IMR-90 (cell line): ENCODE results near the gene DNAJC22. TPM values are rescaled to one million over a fixed set of nuclear protein-coding genes. Genes with fewer than 3 reads are reported as not detected.

Source experiments
- ATAC-seq: fragments of 200-7000 bp; cut with Tn5 transposase; 2 replicates; pipeline ENCODE4 v1.9.1; 2020; ENCODE audit warnings: low read depth, mild to moderate bottlenecking, moderate library complexity
- BruUV-seq: library from RNA; stranded (reverse); fragments of 400-500 nt; replicated peaks from 2 replicates; lab custom pipeline; 2021; lab: Mats Ljungman, UMichigan
- CTCF ChIA-PET: fragments of 300-600 bp; formaldehyde crosslinking; extraction: SDS; loops from one replicate; lab custom pipeline; 2021; ENCODE audit warnings: antibody characterized with exemption; lab: Yijun Ruan, JAX
- POLR2A ChIA-PET: fragments of 300-600 bp; sonication (Branson Sonifier 250); formaldehyde crosslinking; loops from one replicate; lab custom pipeline; 2022; ENCODE audit warnings: antibody characterized with exemption; ENCODE audit not compliant: unreplicated experiment; lab: Charles Lee
- DNase-seq: peaks from one replicate; pipeline ENCODE4 v3.0.0; 2013
- H2AFZ ChIP-seq: replicated peaks from 2 replicates; pipeline ENCODE3; 2013; ENCODE audit warnings: low read length, mild to moderate bottlenecking; ENCODE audit not compliant: poor library complexity
- H2AK5ac ChIP-seq: 2 replicates; pipeline ENCODE4 v1.6.1; 2013; ENCODE audit warnings: low read depth, low read length, inconsistent platforms
- H2AK9ac ChIP-seq: replicated peaks from 2 replicates; pipeline ENCODE3; 2013; ENCODE audit warnings: mild to moderate bottlenecking, low read depth, low read length, moderate library complexity; ENCODE audit not compliant: poor library complexity
- H2BK120ac ChIP-seq: 2 replicates; pipeline ENCODE4 v1.6.1; 2013; ENCODE audit warnings: low read depth, low read length, inconsistent platforms
- H2BK15ac ChIP-seq: 3 replicates; pipeline ENCODE4 v1.6.1; 2013; ENCODE audit warnings: low read depth, low read length, inconsistent platforms
- H2BK20ac ChIP-seq: 2 replicates; pipeline ENCODE4 v1.6.1; 2013; ENCODE audit warnings: low read depth, mild to moderate bottlenecking, inconsistent platforms, low read length, moderate library complexity
- H2BK5ac ChIP-seq: 2 replicates; pipeline ENCODE4 v1.6.1; 2013; ENCODE audit warnings: mild to moderate bottlenecking, low read depth, low read length, inconsistent platforms; ENCODE audit not compliant: poor library complexity, severe bottlenecking
- H3K14ac ChIP-seq: replicated peaks from 2 replicates; pipeline ENCODE4 v1.6.1; 2013; ENCODE audit warnings: low read depth, low read length, inconsistent platforms
- H3K18ac ChIP-seq: 2 replicates; pipeline ENCODE4 v1.6.1; 2013; ENCODE audit warnings: low read depth, low read length, control low read depth
- H3K23ac ChIP-seq: 2 replicates; pipeline ENCODE4 v1.6.1; 2013; ENCODE audit warnings: low read depth, low read length, inconsistent platforms
- H3K27ac ChIP-seq: 2 replicates; pipeline ENCODE4 v1.5.1; 2013; ENCODE audit warnings: mild to moderate bottlenecking, control low read depth, low read length; ENCODE audit not compliant: insufficient read depth
- H3K27me3 ChIP-seq: 2 replicates; pipeline ENCODE4 v1.6.1; 2013; ENCODE audit warnings: low read length; ENCODE audit not compliant: control insufficient read depth, insufficient read depth
- H3K36me3 ChIP-seq: 2 replicates; pipeline ENCODE4 v1.6.1; 2013; ENCODE audit warnings: low read length, mixed read lengths; ENCODE audit not compliant: control insufficient read depth, insufficient read depth
- H3K4ac ChIP-seq: 2 replicates; pipeline ENCODE4 v1.6.1; 2013; ENCODE audit warnings: low read depth, low read length, inconsistent platforms
- H3K4me1 ChIP-seq: 2 replicates; pipeline ENCODE4 v1.6.1; 2013; ENCODE audit warnings: low read length, mixed read lengths; ENCODE audit not compliant: control insufficient read depth, insufficient read depth
- H3K4me2 ChIP-seq: 2 replicates; pipeline ENCODE4 v1.6.1; 2013; ENCODE audit warnings: low read depth, mild to moderate bottlenecking, control low read depth, low read length, moderate library complexity
- H3K4me3 ChIP-seq: 2 replicates; pipeline ENCODE4 v1.5.1; 2013; ENCODE audit warnings: low read depth, mild to moderate bottlenecking, control low read depth, low read length, moderate library complexity; ENCODE audit not compliant: insufficient read depth
- H3K56ac ChIP-seq: 2 replicates; pipeline ENCODE4 v1.6.1; 2013; ENCODE audit warnings: low read length, inconsistent platforms; ENCODE audit not compliant: insufficient read depth; ENCODE audit errors: extremely low read depth
- H3K79me1 ChIP-seq, 2 experiments: 2 replicates each; pipeline ENCODE4 v1.6.1; 2013; ENCODE audit warnings: low read length in 2 of 2, inconsistent platforms in 1 of 2, low read depth in 1 of 2
- H3K9ac ChIP-seq: 2 replicates; pipeline ENCODE4 v1.6.1; 2013; ENCODE audit warnings: low read depth, low read length, control low read depth
- H3K9me1 ChIP-seq: 2 replicates; pipeline ENCODE4 v1.6.1; 2013; ENCODE audit warnings: low read length, inconsistent platforms; ENCODE audit not compliant: insufficient read depth
- H3K9me3 ChIP-seq: 2 replicates; pipeline ENCODE4 v1.6.1; 2013; ENCODE audit warnings: low read length; ENCODE audit not compliant: control insufficient read depth, insufficient read depth
- H4K20me1 ChIP-seq: 2 replicates; pipeline ENCODE4 v1.6.1; 2013; ENCODE audit warnings: low read length, inconsistent platforms; ENCODE audit not compliant: insufficient read depth
- H4K5ac ChIP-seq: 2 replicates; pipeline ENCODE4 v1.6.1; 2013; ENCODE audit warnings: mild to moderate bottlenecking, low read depth, low read length, control low read depth
- H4K8ac ChIP-seq, 2 experiments: 2 replicates each; pipeline ENCODE4 v1.6.1; 2013; ENCODE audit warnings: low read depth in 2 of 2, low read length in 2 of 2, control low read depth in 1 of 2, inconsistent platforms in 1 of 2
- H4K91ac ChIP-seq: 2 replicates; pipeline ENCODE4 v1.6.1; 2013; ENCODE audit warnings: low read depth, low read length, inconsistent platforms; ENCODE audit not compliant: insufficient read depth
- BHLHE40 ChIP-seq: fragments of 150-350 bp; IDR thresholded peaks from 2 replicates; pipeline ENCODE4 v1.6.1; 2016; ENCODE audit warnings: mild to moderate bottlenecking, low read depth, low read length
- CEBPB ChIP-seq: IDR thresholded peaks from 2 replicates; pipeline ENCODE4 v1.6.1; 2012; ENCODE audit warnings: low read depth, low read length, improper control_type of control experiment
- CHD1 ChIP-seq: IDR thresholded peaks from 2 replicates; pipeline ENCODE4 v1.6.1; 2012; ENCODE audit warnings: low read depth, low read length, improper control_type of control experiment
- CTCF ChIP-seq: conservative IDR thresholded peaks from 2 replicates; pipeline ENCODE4 v1.5.1; 2012; ENCODE audit warnings: mild to moderate bottlenecking, low read depth, low read length, improper control_type of control experiment
- FOS ChIP-seq: fragments of 150-350 bp; IDR thresholded peaks from 2 replicates; pipeline ENCODE4 v1.6.1; 2016; ENCODE audit warnings: low read depth, low read length
- MAZ ChIP-seq: IDR thresholded peaks from 2 replicates; pipeline ENCODE4 v1.6.1; 2012; ENCODE audit warnings: low read depth, mild to moderate bottlenecking, low read length, improper control_type of control experiment, moderate library complexity, borderline replicate concordance
- MXI1 ChIP-seq: IDR thresholded peaks from 2 replicates; pipeline ENCODE4 v1.6.1; 2012; ENCODE audit warnings: low read depth, mild to moderate bottlenecking, low read length, moderate library complexity, borderline replicate concordance
- NFE2L2 ChIP-seq: fragments of 150-350 bp; IDR thresholded peaks from 2 replicates; pipeline ENCODE4 v1.6.1; 2016; ENCODE audit warnings: low read depth, mild to moderate bottlenecking, low read length
- POLR2A ChIP-seq: IDR thresholded peaks from 2 replicates; pipeline ENCODE4 v1.6.1; 2012; ENCODE audit warnings: mild to moderate bottlenecking, low read depth, low read length
- RAD21 ChIP-seq: IDR thresholded peaks from 2 replicates; pipeline ENCODE4 v1.6.1; 2012; ENCODE audit warnings: low read length, improper control_type of control experiment
- RCOR1 ChIP-seq: IDR thresholded peaks from 2 replicates; pipeline ENCODE4 v1.6.1; 2012; ENCODE audit warnings: mild to moderate bottlenecking, low read length, improper control_type of control experiment; ENCODE audit not compliant: insufficient replicate concordance
- RFX5 ChIP-seq: IDR thresholded peaks from 2 replicates; pipeline ENCODE4 v1.8.0; 2012; ENCODE audit warnings: low read depth, mild to moderate bottlenecking, low read length, moderate library complexity
- SMC3 ChIP-seq: fragments of 150-350 bp; IDR thresholded peaks from 2 replicates; pipeline ENCODE4 v1.6.1; 2016; ENCODE audit warnings: low read depth, mild to moderate bottlenecking, antibody characterized with exemption, low read length, moderate library complexity
- USF2 ChIP-seq: fragments of 150-350 bp; IDR thresholded peaks from 2 replicates; pipeline ENCODE4 v1.6.1; 2017; ENCODE audit warnings: mild to moderate bottlenecking, antibody characterized with exemption, low read length, low read depth
- WGBS, 2 experiments: methylation state at CpG; one replicate each; pipeline versions ENCODE4 v1.1.5 to v1.1.7; 2013; ENCODE audit warnings: missing lambda C conversion rate in 2 of 2; ENCODE audit not compliant: insufficient read length in 1 of 2; ENCODE audit errors: extremely low coverage in 2 of 2; 5-methylcytosine and 5-hydroxymethylcytosine counted together
- dilution Hi-C: fragments of 300-500 bp; cut with HindIII; formaldehyde crosslinking; loops from one replicate; pipeline ENCODE4 v1.14.3; 2018; ENCODE audit warnings: low sequenced_read_pairs; ENCODE audit not compliant: unreplicated experiment
- in situ Hi-C: fragments of 300-500 bp; cut with MboI; formaldehyde crosslinking; loops from 3 replicates; pipeline ENCODE4 v1.14.3; 2019; ENCODE audit warnings: low sequenced_read_pairs, inconsistent platforms, mixed read lengths
- intact Hi-C: fragments of 100-400 bp; cut with micrococcal nuclease; formaldehyde crosslinking; loops from 2 replicates; pipeline ENCODE4 v1.10.0; 2022
- polyA plus RNA-seq, 3 experiments: library from polyadenylated mRNA; depleted of rRNA; stranded (reverse); fragments of >200 nt; gene quantifications; 2 replicates each; pipeline ENCODE4 v1.2.3, GENCODE V29; 2012; ENCODE audit warnings: low replicate concordance in 1 of 3
- total RNA-seq: library from RNA; depleted of rRNA; stranded (reverse); fragments of >200 nt; gene quantifications from 2 replicates; pipeline ENCODE4 v1.2.3, GENCODE V29; 2012

The DNAJC22 gene
- total and polyA plus RNA-seq, 2 of the 4 experiments (the other 2 are of a cell fraction) = 8.1 to 8.2 TPM

GRCh38 chr12:49389387-49389703 is 42.7 kb downstream of the DNAJC22 start:
- Histone ChIP-seq H3K9ac (no peak overlapping the region), H3K56ac (no peak overlapping the region), H3K27me3 (no peaks in the 10 kb centered on the region), H3K27ac (no peak overlapping the region), H3K18ac (no peak overlapping the region), H3K79me1 (peaks cover 21 to 63% of the 10 kb centered on the region in 2 experiments), H3K23ac (no peak overlapping the region), H2BK5ac (no peak overlapping the region), H2AK9ac (no peak overlapping the region), H3K4me1 (no peaks in the 10 kb centered on the region), H3K4me3 (no peak overlapping the region), H2BK15ac (no peak overlapping the region), H3K14ac (no peak overlapping the region), H4K91ac (no peak overlapping the region), H3K4ac (no peak overlapping the region), H3K9me3 (no peaks in the 10 kb centered on the region), H3K36me3 (peaks cover 7% of the 10 kb centered on the region), H4K5ac (no peak overlapping the region), H2AFZ (no peak overlapping the region), H2BK20ac (no peak overlapping the region), H4K8ac (no peak overlapping the region), H3K9me1 (peaks cover 3% of the 10 kb centered on the region), H2BK120ac (no peak overlapping the region), H3K4me2 (no peak overlapping the region), H4K20me1 (peaks cover 37% of the 10 kb centered on the region), H2AK5ac (no peak overlapping the region)
- dilution Hi-C loops = no loop called here
- no peak for TF ChIP-seq RCOR1
- TF ChIP-seq BHLHE40 = no peak
- no peak for TF ChIP-seq USF2
- no peak for TF ChIP-seq SMC3
- TF ChIP-seq CTCF = no peak
- TF ChIP-seq MXI1 = no peak
- TF ChIP-seq RAD21 = no peak
- TF ChIP-seq FOS = no peak
- no peak for TF ChIP-seq NFE2L2
- TF ChIP-seq CHD1 = no peak
- no peak for TF ChIP-seq POLR2A
- no peak for TF ChIP-seq RFX5
- TF ChIP-seq CEBPB = no peak
- TF ChIP-seq MAZ = no peak
- ATAC-seq = no peak
- 90% methylated on average over 12 of the region's 13 CpGs; no CpG with 5 or more reads in 1 of the 2 experiments for WGBS, 2 experiments
- ChIA-PET CTCF (no interaction called here), POLR2A (no interaction called here)
- DNase-seq = no peak
- intact Hi-C loops = no loop called here
- BruUV-seq = no TSS peak
- in situ Hi-C loops = no loop called here
